ENCODE data around the gene NPW. TPM values are rescaled to one million over a fixed set of nuclear protein-coding genes. Genes with fewer than 3 reads are reported as not detected.

NPW gene
- total and polyA plus RNA-seq, 9 of the 15 experiments (the other 6 are each of a cell fraction or from before 2014, with no cell fraction given), result 0.14 to 4.0 (median 2.6) TPM; not detected in 4

DNA sequence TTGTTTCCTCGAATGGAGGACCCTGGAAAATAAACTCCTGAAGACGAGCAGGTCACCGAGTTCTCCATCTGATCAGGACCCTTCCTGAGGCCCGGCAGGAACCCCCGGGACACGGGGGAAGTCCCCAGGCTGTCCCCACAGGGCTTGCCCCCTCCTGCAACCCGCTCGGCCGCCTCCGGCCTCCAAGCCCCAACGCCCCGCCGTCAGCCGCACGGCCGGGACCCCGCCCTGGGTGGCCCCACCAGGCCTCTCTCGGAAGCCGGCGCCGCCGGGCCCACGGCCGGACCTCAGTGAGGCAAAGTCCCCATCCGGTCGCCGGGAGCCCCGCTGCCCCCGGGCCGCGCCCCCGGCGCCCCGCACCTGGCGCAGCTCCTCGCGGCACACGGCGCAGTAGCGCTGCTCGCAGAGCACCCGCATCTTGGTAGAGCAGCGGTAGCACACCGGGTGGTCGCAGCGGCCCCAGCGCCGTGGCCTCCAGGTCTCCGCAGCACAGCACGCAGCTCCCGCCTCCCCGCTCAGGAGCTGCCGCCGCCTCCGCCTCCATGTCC is 10.3 kb upstream of the NPW start (continued):
- TF ChIP-seq ZBTB11 (CRISPR knock-in tag; IDR thresholded peaks at IDR 0.05) (peak in 1 of 3 experiments; percentile 27; a peak in 1 of 6 replicates), RAD21 (CRISPR knock-in tag; conservative IDR thresholded peaks at IDR 0.05 in 1 of 2, IDR thresholded peaks at IDR 0.05 in 1 of 2) (no peak), ZNF239 (CRISPR knock-in tag; IDR thresholded peaks at IDR 0.05) (no peak), FUS (optimal IDR thresholded peaks at IDR 0.05; ENCODE audit: low read depth, low read length) (no peak), NFE2 (IDR thresholded peaks at IDR 0.05; ENCODE audit: low read depth) (no peak), FOXM1 (IDR thresholded peaks at IDR 0.05; ENCODE audit: low read depth) (no peak), FOXM1 (CRISPR knock-in tag; IDR thresholded peaks at IDR 0.05; ENCODE audit: low read depth) (peak; percentile 52; the same call in 1 of the 2 replicates), RBBP5 (IDR thresholded peaks at IDR 0.05; ENCODE audit: borderline replicate concordance, insufficient read depth, low read length, poor library complexity, severe bottlenecking) (peak; percentile 59), ASH1L (IDR thresholded peaks at IDR 0.05; ENCODE audit: borderline replicate concordance, low read depth, partially characterized antibody) (no peak), ZNF175 (CRISPR knock-in tag; IDR thresholded peaks at IDR 0.05; ENCODE audit: low read depth) (no peak), ETV1 (tag; conservative IDR thresholded peaks at IDR 0.05; ENCODE audit: low read depth) (no peak), OTX1 (CRISPR knock-in tag; IDR thresholded peaks at IDR 0.05) (no peak), WHSC1 (IDR thresholded peaks at IDR 0.05; ENCODE audit: low read length) (no peak), BRF1 (IDR thresholded peaks at IDR 0.05; ENCODE audit: borderline replicate concordance, extremely low read depth, insufficient read length) (no peak), E2F3 (CRISPR knock-in tag; IDR thresholded peaks at IDR 0.05) (no peak), ZNF584 (CRISPR knock-in tag; IDR thresholded peaks at IDR 0.05; ENCODE audit: low read depth) (no peak), KAT7 (CRISPR knock-in tag; IDR thresholded peaks at IDR 0.05; ENCODE audit: borderline replicate concordance) (0 out of 2 replicates have a peak, but pooled peaks have one; percentile 34), KLF1 (tag; IDR thresholded peaks at IDR 0.05) (no peak)
- TF ChIP-seq, protein P1, sequence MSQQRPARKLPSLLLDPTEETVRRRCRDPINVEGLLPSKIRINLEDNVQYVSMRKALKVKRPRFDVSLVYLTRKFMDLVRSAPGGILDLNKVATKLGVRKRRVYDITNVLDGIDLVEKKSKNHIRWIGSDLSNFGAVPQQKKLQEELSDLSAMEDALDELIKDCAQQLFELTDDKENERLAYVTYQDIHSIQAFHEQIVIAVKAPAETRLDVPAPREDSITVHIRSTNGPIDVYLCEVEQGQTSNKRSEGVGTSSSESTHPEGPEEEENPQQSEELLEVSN (IDR thresholded peaks at IDR 0.05; ENCODE audit: borderline replicate concordance in 1 of 2, extremely low read depth in 1 of 2, insufficient read depth in 1 of 2, insufficient read length in 1 of 2, low read depth in 1 of 2, low read length in 1 of 2, poor library complexity in 1 of 2, severe bottlenecking in 1 of 2), result peak in 1 of 2 experiments; percentile 53
- TF ChIP-seq, protein P2, sequence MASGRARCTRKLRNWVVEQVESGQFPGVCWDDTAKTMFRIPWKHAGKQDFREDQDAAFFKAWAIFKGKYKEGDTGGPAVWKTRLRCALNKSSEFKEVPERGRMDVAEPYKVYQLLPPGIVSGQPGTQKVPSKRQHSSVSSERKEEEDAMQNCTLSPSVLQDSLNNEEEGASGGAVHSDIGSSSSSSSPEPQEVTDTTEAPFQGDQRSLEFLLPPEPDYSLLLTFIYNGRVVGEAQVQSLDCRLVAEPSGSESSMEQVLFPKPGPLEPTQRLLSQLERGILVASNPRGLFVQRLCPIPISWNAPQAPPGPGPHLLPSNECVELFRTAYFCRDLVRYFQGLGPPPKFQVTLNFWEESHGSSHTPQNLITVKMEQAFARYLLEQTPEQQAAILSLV (tag; IDR thresholded peaks at IDR 0.05), result no peak

Measured in K562 (cell line).